Measurements from ENCODE around the gene SYNGAP1. TPM values are rescaled to one million over a fixed set of nuclear protein-coding genes. Genes with fewer than 3 reads are reported as not detected.

Gene SYNGAP1
- total RNA-seq, 1 experiment from 2014 or later, result 1.1 TPM

GRCh38 chr6:33421344-33421643, 1.4 kb downstream of the SYNGAP1 start:
- no peak for DNase-seq (ENCODE audit: low read depth)

GRCh38 chr6:33423777-33424176, 3.9 kb downstream of the SYNGAP1 start:
- DNase-seq (ENCODE audit: low read depth), result no peak

- DNase-seq (ENCODE audit: low read depth), result no peak
Measured at GRCh38 chr6:33424855-33425667, 5.2 kb downstream of the SYNGAP1 start.

- DNase-seq (ENCODE audit: low read depth), result peak; percentile 95
Measured at GRCh38 chr6:33425668-33426577, 6.1 kb downstream of the SYNGAP1 start.

GRCh38 chr6:33426590-33427511, 7.0 kb downstream of the SYNGAP1 start:
- DNase-seq (ENCODE audit: low read depth), result no peak

GRCh38 chr6:33427585-33428223, 7.8 kb downstream of the SYNGAP1 start:
- peak; percentile 55 for DNase-seq (ENCODE audit: low read depth)

GRCh38 chr6:33428224-33428965, 8.5 kb downstream of the SYNGAP1 start:
- peak; percentile 49 for DNase-seq (ENCODE audit: low read depth)

GRCh38 chr6:33428966-33429749, 9.3 kb downstream of the SYNGAP1 start:
- no peak for DNase-seq (ENCODE audit: low read depth)

- DNase-seq (ENCODE audit: low read depth), result no peak
Measured at GRCh38 chr6:33429750-33430052, 9.8 kb downstream of the SYNGAP1 start.

GRCh38 chr6:33430334-33430733, 10.5 kb downstream of the SYNGAP1 start:
- DNase-seq (ENCODE audit: low read depth), result no peak

- peak; percentile 76 for DNase-seq (ENCODE audit: low read depth)
Measured at GRCh38 chr6:33430991-33431879, 11.4 kb downstream of the SYNGAP1 start.

- DNase-seq (ENCODE audit: low read depth), result no peak
Measured at GRCh38 chr6:33431880-33432541, 12.1 kb downstream of the SYNGAP1 start.

- no peak for DNase-seq (ENCODE audit: low read depth)
Measured at GRCh38 chr6:33432546-33432945, 12.7 kb downstream of the SYNGAP1 start.

GRCh38 chr6:33433001-33433543, 13.2 kb downstream of the SYNGAP1 start:
- DNase-seq (ENCODE audit: low read depth), result no peak

GRCh38 chr6:33433544-33434191, 13.8 kb downstream of the SYNGAP1 start:
- DNase-seq (ENCODE audit: low read depth), result no peak

GRCh38 chr6:33434961-33435360, 15.1 kb downstream of the SYNGAP1 start:
- no peak for DNase-seq (ENCODE audit: low read depth)

GRCh38 chr6:33437666-33438065, 17.8 kb downstream of the SYNGAP1 start:
- no peak for DNase-seq (ENCODE audit: low read depth)

All from Daoy (cell line).